SK-N-SH treated with all-trans-retinoic acid at 6 μM for 48 hours (cell line): ENCODE data around the gene ARHGAP21.

ENCODE experiments used
- ATAC-seq: fragments of 200-7000 bp; cut with Tn5 transposase; 3 replicates; pipeline ENCODE4 v1.9.1; 2020; ENCODE audit warnings: mild to moderate bottlenecking, moderate library complexity
- ARNTL ChIP-seq: fragments of 450-650 bp; formaldehyde crosslinking; IDR thresholded peaks from 2 replicates; pipeline ENCODE4 v1.5.0; 2020; ENCODE audit warnings: low read depth, mild to moderate bottlenecking, moderate library complexity, borderline replicate concordance
- BACH2 ChIP-seq: fragments of 250-450 bp; sonication (Bioruptor Pico); IDR thresholded peaks from 2 replicates; pipeline ENCODE4 v1.9.0; 2021; ENCODE audit warnings: mild to moderate bottlenecking, borderline replicate concordance
- CSDC2 ChIP-seq: fragments of 250-450 bp; sonication (Bioruptor Pico); IDR thresholded peaks from 2 replicates; pipeline ENCODE4 v1.5.0; 2020; ENCODE audit warnings: mild to moderate bottlenecking, moderate library complexity
- CSRNP3 ChIP-seq: fragments of 250-450 bp; sonication (Bioruptor Pico); IDR thresholded peaks from 2 replicates; pipeline ENCODE4 v1.5.1; 2021; ENCODE audit warnings: mild to moderate bottlenecking, moderate library complexity
- ESRRG ChIP-seq: fragments of 250-450 bp; sonication (Bioruptor Pico); IDR thresholded peaks from 2 replicates; pipeline ENCODE4 v1.6.1; 2021; ENCODE audit warnings: mild to moderate bottlenecking
- GLIS3 ChIP-seq: fragments of 250-450 bp; sonication (Bioruptor Pico); IDR thresholded peaks from 2 replicates; pipeline ENCODE4 v1.5.0; 2020; ENCODE audit warnings: mild to moderate bottlenecking, moderate library complexity
- ISL1 ChIP-seq: fragments of 250-450 bp; sonication (Bioruptor Pico); IDR thresholded peaks from 2 replicates; pipeline ENCODE4 v2.1.2; 2022; ENCODE audit warnings: mild to moderate bottlenecking, moderate library complexity
- OSR1 ChIP-seq: fragments of 250-450 bp; sonication (Bioruptor Pico); IDR thresholded peaks from 2 replicates; pipeline ENCODE4 v1.8.0; 2022; ENCODE audit warnings: moderate library complexity, mild to moderate bottlenecking, inconsistent platforms
- PATZ1 ChIP-seq: fragments of 250-450 bp; sonication (Bioruptor Pico); IDR thresholded peaks from 2 replicates; pipeline ENCODE4 v1.8.0; 2020; ENCODE audit warnings: mild to moderate bottlenecking, moderate library complexity, borderline replicate concordance
- PPARA ChIP-seq: fragments of 250-450 bp; sonication (Bioruptor Pico); IDR thresholded peaks from 2 replicates; pipeline ENCODE4 v1.5.0; 2020; ENCODE audit warnings: mild to moderate bottlenecking, borderline replicate concordance
- RARB ChIP-seq: fragments of 250-450 bp; sonication (Bioruptor Pico); IDR thresholded peaks from 2 replicates; pipeline ENCODE4 v1.8.0; 2021; ENCODE audit warnings: mild to moderate bottlenecking, moderate library complexity
- SNAI2 ChIP-seq: fragments of 250-450 bp; sonication (Bioruptor Pico); IDR thresholded peaks from 2 replicates; pipeline ENCODE4 v1.5.0; 2020; ENCODE audit warnings: mild to moderate bottlenecking, moderate library complexity
- TCF4 ChIP-seq: fragments of 250-450 bp; sonication (Bioruptor Pico); IDR thresholded peaks from 2 replicates; pipeline ENCODE4 v1.8.0; 2021; ENCODE audit warnings: mild to moderate bottlenecking, moderate library complexity, borderline replicate concordance
- TOX ChIP-seq: fragments of 250-450 bp; sonication (Bioruptor Pico); IDR thresholded peaks from 2 replicates; pipeline ENCODE4 v1.8.0; 2021; ENCODE audit warnings: mild to moderate bottlenecking, moderate library complexity, borderline replicate concordance
- ZC3H10 ChIP-seq: fragments of 250-450 bp; sonication (Bioruptor Pico); IDR thresholded peaks from 2 replicates; pipeline ENCODE4 v1.5.1; 2021; ENCODE audit warnings: mild to moderate bottlenecking, moderate library complexity
- ZFP3 ChIP-seq: fragments of 250-450 bp; sonication (Bioruptor Pico); IDR thresholded peaks from 2 replicates; pipeline ENCODE4 v1.5.0; 2020; ENCODE audit warnings: mild to moderate bottlenecking, moderate library complexity
- ZFP30 ChIP-seq: fragments of 450-650 bp; formaldehyde crosslinking; IDR thresholded peaks from 2 replicates; pipeline ENCODE4 v1.5.0; 2022; ENCODE audit warnings: mild to moderate bottlenecking, moderate library complexity
- ZNF565 ChIP-seq: fragments of 450-650 bp; formaldehyde crosslinking; conservative IDR thresholded peaks from 2 replicates; pipeline ENCODE4 v1.5.0; 2020; ENCODE audit warnings: low read depth, mild to moderate bottlenecking, moderate library complexity
- ZNF70 ChIP-seq: fragments of 450-650 bp; formaldehyde crosslinking; IDR thresholded peaks from 2 replicates; pipeline ENCODE4 v1.5.0; 2020; ENCODE audit warnings: mild to moderate bottlenecking, moderate library complexity
- TF ChIP-seq, protein P1 (sequence below): fragments of 250-450 bp; sonication (Bioruptor Pico); IDR thresholded peaks from 2 replicates; pipeline ENCODE4 v1.8.0; 2021; ENCODE audit warnings: low read depth, mild to moderate bottlenecking, moderate library complexity, borderline replicate concordance
- TF ChIP-seq, protein P2 (sequence below): fragments of 250-450 bp; sonication (Bioruptor Pico); IDR thresholded peaks from 2 replicates; pipeline ENCODE4 v1.5.1; 2020; ENCODE audit warnings: low read depth, mild to moderate bottlenecking, moderate library complexity

ARHGAP21 gene

DNA sequence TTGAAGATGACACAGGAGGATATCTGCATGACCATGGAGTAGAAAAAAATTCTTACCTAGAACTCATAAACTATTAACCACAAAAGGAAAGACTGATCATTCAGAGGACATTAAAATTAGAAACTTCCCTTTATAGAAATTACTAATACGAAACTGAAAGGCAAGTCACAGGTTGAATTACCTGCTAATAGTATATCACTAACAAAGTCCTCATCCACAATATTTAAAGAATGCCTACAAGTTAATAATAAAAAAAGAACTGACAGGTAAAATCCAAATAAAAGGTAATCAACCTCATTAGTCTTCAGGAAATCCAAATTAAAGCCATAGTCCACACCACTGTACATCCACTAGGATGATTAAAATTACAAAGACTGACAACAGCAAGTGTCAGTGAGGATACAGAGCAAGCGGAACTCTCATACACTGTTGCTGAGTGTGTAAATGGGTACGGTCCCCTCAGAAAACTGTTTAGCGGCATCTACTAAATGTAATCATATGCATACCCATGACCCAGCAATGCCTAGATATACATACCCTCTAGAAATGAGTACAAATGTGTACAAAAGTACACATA is 71.2 kb downstream of the ARHGAP21 start:
- no peak for TF ChIP-seq ARNTL (CRISPR knock-in tag)
- TF ChIP-seq ESRRG (CRISPR knock-in tag), result no peak
- no peak for TF ChIP-seq ZFP30 (CRISPR knock-in tag)
- no peak for ATAC-seq

DNA sequence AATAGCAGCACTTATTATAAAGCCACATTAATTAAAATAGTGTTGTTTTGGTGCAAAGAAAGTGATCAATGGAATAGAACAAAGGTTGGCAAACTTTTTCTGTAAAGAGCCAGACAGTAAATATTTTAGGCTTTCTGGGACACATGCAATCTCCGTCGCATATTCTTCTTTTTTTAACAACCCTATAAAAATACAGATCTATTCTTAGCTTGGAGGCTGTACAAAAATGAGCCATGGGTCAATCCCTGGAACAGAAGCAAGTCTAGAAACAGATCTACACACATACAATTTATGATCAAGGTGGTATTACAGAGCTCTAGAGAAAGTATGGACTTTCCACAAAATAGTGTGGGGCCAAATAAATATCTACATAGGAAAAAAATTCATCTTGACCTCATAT is 71.8 kb downstream of the ARHGAP21 start:
- TF ChIP-seq, protein P1, sequence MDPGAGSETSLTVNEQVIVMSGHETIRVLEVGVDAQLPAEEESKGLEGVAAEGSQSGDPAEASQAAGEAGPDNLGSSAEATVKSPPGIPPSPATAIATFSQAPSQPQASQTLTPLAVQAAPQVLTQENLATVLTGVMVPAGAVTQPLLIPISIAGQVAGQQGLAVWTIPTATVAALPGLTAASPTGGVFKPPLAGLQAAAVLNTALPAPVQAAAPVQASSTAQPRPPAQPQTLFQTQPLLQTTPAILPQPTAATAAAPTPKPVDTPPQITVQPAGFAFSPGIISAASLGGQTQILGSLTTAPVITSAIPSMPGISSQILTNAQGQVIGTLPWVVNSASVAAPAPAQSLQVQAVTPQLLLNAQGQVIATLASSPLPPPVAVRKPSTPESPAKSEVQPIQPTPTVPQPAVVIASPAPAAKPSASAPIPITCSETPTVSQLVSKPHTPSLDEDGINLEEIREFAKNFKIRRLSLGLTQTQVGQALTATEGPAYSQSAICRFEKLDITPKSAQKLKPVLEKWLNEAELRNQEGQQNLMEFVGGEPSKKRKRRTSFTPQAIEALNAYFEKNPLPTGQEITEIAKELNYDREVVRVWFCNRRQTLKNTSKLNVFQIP, result no peak
- TF ChIP-seq TOX (no peak), BACH2 (CRISPR knock-in tag) (no peak), ARNTL (CRISPR knock-in tag) (no peak)
- no peak for ATAC-seq

DNA sequence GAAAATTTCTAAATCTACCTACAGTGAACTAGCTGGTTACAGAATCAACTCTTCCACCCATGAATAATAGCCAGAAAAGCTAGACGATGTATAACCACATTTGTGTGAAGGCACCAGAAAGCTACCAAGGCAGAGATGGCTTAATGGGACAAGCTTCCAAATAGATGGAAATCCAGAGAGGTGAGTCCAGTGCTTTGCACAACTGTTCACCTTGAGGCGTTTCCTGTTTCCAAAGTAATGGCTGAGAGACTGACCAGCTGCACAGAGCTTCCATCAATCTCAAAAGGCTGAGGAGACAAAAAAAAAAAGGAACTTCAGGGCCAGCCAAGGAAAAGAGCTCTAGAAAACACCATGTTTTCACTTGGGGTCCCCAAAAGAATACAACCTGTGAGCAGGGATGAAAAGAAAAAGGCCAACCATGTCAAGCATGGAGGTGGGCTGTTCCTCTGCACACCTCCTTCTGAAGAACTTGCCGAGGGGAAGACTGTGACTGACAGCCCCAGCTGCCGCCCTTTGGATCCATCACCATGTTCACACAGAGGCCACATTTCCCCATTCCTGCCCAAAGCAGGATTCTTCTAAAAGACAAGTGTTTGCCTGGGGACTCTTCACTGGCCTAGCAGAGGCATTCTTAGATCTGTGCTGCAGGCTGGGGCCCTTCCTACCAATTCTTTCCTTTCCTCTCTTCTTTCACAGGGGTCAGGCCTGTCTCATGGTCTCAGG is 72.9 kb downstream of the ARHGAP21 start:
- no peak for ATAC-seq
- no peak for TF ChIP-seq TOX
- TF ChIP-seq, all 23 proteins: peak for 0

DNA sequence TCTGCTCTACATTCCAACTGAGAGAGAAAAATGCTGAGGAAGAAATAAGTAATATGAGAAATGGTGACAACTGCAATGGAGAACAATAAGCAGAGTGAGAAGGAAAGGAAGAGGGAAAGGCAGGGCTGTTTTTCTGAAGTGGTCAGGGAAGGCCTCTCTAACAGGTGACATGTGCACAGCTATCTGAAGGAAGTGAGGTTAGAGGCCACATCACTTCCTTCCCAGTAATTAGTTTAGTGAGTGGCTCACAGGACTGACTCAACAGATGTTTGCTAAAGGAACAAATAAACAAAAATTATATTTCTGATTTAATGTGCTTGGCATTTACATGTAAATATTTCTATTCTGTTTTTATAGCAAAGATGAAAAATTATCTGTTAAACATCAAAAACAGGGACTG is 77.9 kb downstream of the ARHGAP21 start:
- ATAC-seq, result no peak; the same call in 2 of the 3 replicates

GRCh38 chr10:24645022-24645421 is 78.7 kb downstream of the ARHGAP21 start:
- TF ChIP-seq BACH2 (CRISPR knock-in tag) (no peak), RARB (no peak), PATZ1 (CRISPR knock-in tag) (no peak), SNAI2 (CRISPR knock-in tag) (no peak), TCF4 (CRISPR knock-in tag) (no peak), ZFP3 (CRISPR knock-in tag) (peak; percentile 91)
- TF ChIP-seq, protein P2, sequence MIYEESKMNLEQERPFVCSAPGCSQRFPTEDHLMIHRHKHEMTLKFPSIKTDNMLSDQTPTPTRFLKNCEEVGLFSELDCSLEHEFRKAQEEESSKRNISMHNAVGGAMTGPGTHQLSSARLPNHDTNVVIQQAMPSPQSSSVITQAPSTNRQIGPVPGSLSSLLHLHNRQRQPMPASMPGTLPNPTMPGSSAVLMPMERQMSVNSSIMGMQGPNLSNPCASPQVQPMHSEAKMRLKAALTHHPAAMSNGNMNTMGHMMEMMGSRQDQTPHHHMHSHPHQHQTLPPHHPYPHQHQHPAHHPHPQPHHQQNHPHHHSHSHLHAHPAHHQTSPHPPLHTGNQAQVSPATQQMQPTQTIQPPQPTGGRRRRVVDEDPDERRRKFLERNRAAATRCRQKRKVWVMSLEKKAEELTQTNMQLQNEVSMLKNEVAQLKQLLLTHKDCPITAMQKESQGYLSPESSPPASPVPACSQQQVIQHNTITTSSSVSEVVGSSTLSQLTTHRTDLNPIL (CRISPR knock-in tag), result no peak
- no peak for ATAC-seq

More for the DNA sequence above, 77.9 kb downstream of the ARHGAP21 start:
- TF ChIP-seq TCF4 (CRISPR knock-in tag), result no peak
- no peak for TF ChIP-seq CSDC2 (CRISPR knock-in tag)
- TF ChIP-seq BACH2 (CRISPR knock-in tag), result no peak
- TF ChIP-seq PPARA (CRISPR knock-in tag), result no peak

GRCh38 chr10:24643679-24644209 is 79.9 kb downstream of the ARHGAP21 start:
- ATAC-seq, result no peak
- no peak for TF ChIP-seq ZFP30 (CRISPR knock-in tag)
- no peak for TF ChIP-seq ZC3H10
- no peak for TF ChIP-seq ZFP3 (CRISPR knock-in tag)
- TF ChIP-seq, protein P2 (CRISPR knock-in tag), result no peak
- no peak for TF ChIP-seq OSR1 (CRISPR knock-in tag)
- no peak for TF ChIP-seq TOX
- no peak for TF ChIP-seq CSRNP3 (CRISPR knock-in tag)
- TF ChIP-seq ZNF565 (CRISPR knock-in tag), result no peak
- TF ChIP-seq, protein P1, result no peak
- TF ChIP-seq GLIS3 (CRISPR knock-in tag), result no peak
- no peak for TF ChIP-seq ZNF70 (CRISPR knock-in tag)
- no peak for TF ChIP-seq ISL1 (CRISPR knock-in tag)
- TF ChIP-seq PPARA (CRISPR knock-in tag), result no peak
- TF ChIP-seq ARNTL (CRISPR knock-in tag), result no peak
- TF ChIP-seq BACH2 (CRISPR knock-in tag), result no peak
- TF ChIP-seq CSDC2 (CRISPR knock-in tag), result no peak
- TF ChIP-seq TCF4 (CRISPR knock-in tag), result no peak
